Central memory CD8-positive, alpha-beta T cell (primary cell): ENCODE measurements around the gene ATP5F1D.
"Not testable (repeated sequence)": the region's sequence is repeated elsewhere in the genome, so short reads cannot be mapped to it uniquely, and the experiment has no call there.

Experiments
- ATAC-seq: fragments of 150-1000 bp; cut with Tn5 transposase; replicated peaks from 2 replicates; pipeline ENCODE4 v1.10.0; 2022; ENCODE audit warnings: mild to moderate bottlenecking, moderate FRiP score, moderate number of reproducible peaks; ENCODE audit not compliant: poor library complexity, severe bottlenecking; ENCODE audit errors: extremely low read depth
- DNase-seq, 2 donors: peaks; one replicate each; pipeline ENCODE4 v3.0.0; 2021; ENCODE audit warnings: low spot score in 2 of 2
- H3K27ac Mint-ChIP-seq: one replicate; pipeline ENCODE4 v1.8.0; 2022; ENCODE audit warnings: low read depth, mild to moderate bottlenecking, moderate library complexity, mixed read lengths
- H3K27me3 Mint-ChIP-seq: one replicate; pipeline ENCODE4 v1.8.0; 2022; ENCODE audit warnings: mixed read lengths
- H3K36me3 Mint-ChIP-seq: one replicate; pipeline ENCODE4 v1.8.0; 2022; ENCODE audit warnings: mild to moderate bottlenecking, moderate library complexity, mixed read lengths; ENCODE audit not compliant: insufficient read depth
- H3K4me1 Mint-ChIP-seq: one replicate; pipeline ENCODE4 v1.8.0; 2022; ENCODE audit warnings: mixed read lengths
- H3K4me3 Mint-ChIP-seq: one replicate; pipeline ENCODE4 v1.8.0; 2022; ENCODE audit warnings: mild to moderate bottlenecking, moderate library complexity, mixed read lengths
- H3K9me3 Mint-ChIP-seq: one replicate; pipeline ENCODE4 v1.8.0; 2022; ENCODE audit warnings: mixed read lengths

Gene ATP5F1D

GRCh38 chr19:1241417-1242095 lies at the start of gene ATP5F1D:
TSS of gene ATP5F1D (plus strand) at chr19:1241751. CDS start at chr19:1241851, 100 bp downstream.
- Mint-ChIP-seq H3K27ac (peak within 1 kb of the TSS; percentile 93), H3K27me3 (peaks cover 12% of the 10 kb centered on the region), H3K9me3 (no peaks in the 10 kb centered on the region), H3K4me1 (peaks cover 21% of the 10 kb centered on the region), H3K36me3 (peaks cover 9% of the 10 kb centered on the region), H3K4me3 (peak within 1 kb of the TSS; percentile 87)
- ATAC-seq, result peak; percentile 59
- DNase-seq, result peak; percentile 80

DNA sequence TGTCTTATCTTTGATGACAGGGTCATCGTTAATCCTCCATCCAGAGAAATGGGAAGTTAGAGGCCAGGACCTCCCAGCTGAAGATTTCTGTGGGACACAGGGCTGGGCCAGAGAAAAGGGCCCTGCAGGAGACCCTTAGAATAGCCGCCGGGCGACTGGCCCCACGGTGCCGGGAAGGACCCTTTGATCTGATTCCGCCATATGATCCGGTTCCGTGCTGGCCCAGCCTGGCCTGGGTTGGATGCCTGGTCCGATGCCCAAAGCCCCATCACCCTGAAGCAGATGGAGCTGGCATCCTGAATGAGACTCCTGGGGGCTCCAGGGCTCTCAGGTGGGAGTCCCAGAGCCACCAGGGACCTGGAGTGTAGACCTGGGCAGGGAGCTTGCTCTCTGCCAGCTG lies 42.0 kb upstream of the ATP5F1D start:
- no peak overlapping the region for H3K4me3 Mint-ChIP-seq
- no peak overlapping the region for H3K27ac Mint-ChIP-seq
- H3K4me1 Mint-ChIP-seq, result peaks cover 10% of the 10 kb centered on the region
- ATAC-seq (no peak), DNase-seq (no peak)
- no peaks in the 10 kb centered on the region for H3K27me3 Mint-ChIP-seq
- H3K36me3 Mint-ChIP-seq, result peaks cover 1% of the 10 kb centered on the region
- no peaks in the 10 kb centered on the region for H3K9me3 Mint-ChIP-seq

GRCh38 chr19:1200614-1201013 lies 40.9 kb upstream of the ATP5F1D start:
- H3K9me3 Mint-ChIP-seq, H3K27me3 Mint-ChIP-seq, H3K36me3 Mint-ChIP-seq, H3K27ac Mint-ChIP-seq, H3K4me3 Mint-ChIP-seq, DNase-seq, ATAC-seq, H3K4me1 Mint-ChIP-seq: not testable (repeated sequence)

GRCh38 chr19:1205114-1206099 lies 36.1 kb upstream of the ATP5F1D start, which contains the start of gene STK11:
TSS of gene STK11 (plus strand) at chr19:1205778. CDS start at chr19:1206914, 1,136 bp downstream.
- Mint-ChIP-seq H3K36me3 (peaks cover 22% of the 10 kb centered on the region), H3K9me3 (no peaks in the 10 kb centered on the region), H3K4me3 (peak within 1 kb of the TSS; percentile 95), H3K27me3 (no peaks in the 10 kb centered on the region), H3K4me1 (peaks cover 33% of the 10 kb centered on the region), H3K27ac (peak within 1 kb of the TSS; percentile 93)
- DNase-seq, result peak; percentile 99 to 100
- peak; percentile 95 for ATAC-seq

GRCh38 chr19:1206150-1206863 lies 35.2 kb upstream of the ATP5F1D start:
- H3K4me3 Mint-ChIP-seq, result peak overlapping the region; percentile 95
- peaks cover 22% of the 10 kb centered on the region for H3K36me3 Mint-ChIP-seq
- ATAC-seq (no peak), DNase-seq (no peak)
- H3K4me1 Mint-ChIP-seq, result peaks cover 33% of the 10 kb centered on the region
- no peaks in the 10 kb centered on the region for H3K9me3 Mint-ChIP-seq
- peak overlapping the region; percentile 93 for H3K27ac Mint-ChIP-seq
- no peaks in the 10 kb centered on the region for H3K27me3 Mint-ChIP-seq

GRCh38 chr19:1206864-1207450 lies 34.6 kb upstream of the ATP5F1D start:
- H3K4me1 Mint-ChIP-seq, result peaks cover 33% of the 10 kb centered on the region
- peak overlapping the region; percentile 93 for H3K27ac Mint-ChIP-seq
- DNase-seq (no peak), ATAC-seq (peak; percentile 2)
- no peaks in the 10 kb centered on the region for H3K9me3 Mint-ChIP-seq
- H3K36me3 Mint-ChIP-seq, result peaks cover 22% of the 10 kb centered on the region
- peak overlapping the region; percentile 95 for H3K4me3 Mint-ChIP-seq
- no peaks in the 10 kb centered on the region for H3K27me3 Mint-ChIP-seq

- not testable (repeated sequence) for H3K27me3 Mint-ChIP-seq, ATAC-seq, H3K9me3 Mint-ChIP-seq, DNase-seq
- Mint-ChIP-seq H3K27ac (peak overlapping the region; percentile 93), H3K36me3 (peaks cover 24% of the 10 kb centered on the region), H3K4me1 (peaks cover 31% of the 10 kb centered on the region), H3K4me3 (peak overlapping the region; percentile 95)
Measured at GRCh38 chr19:1208830-1209229, 32.7 kb upstream of the ATP5F1D start.

- Mint-ChIP-seq H3K4me1 (peaks cover 36% of the 10 kb centered on the region), H3K36me3 (peaks cover 25% of the 10 kb centered on the region), H3K4me3 (peak overlapping the region; percentile 25), H3K27ac (no peak overlapping the region), H3K9me3 (no peaks in the 10 kb centered on the region), H3K27me3 (no peaks in the 10 kb centered on the region)
- DNase-seq (no peak), ATAC-seq (no peak)
Measured at GRCh38 chr19:1210227-1210538, 31.4 kb upstream of the ATP5F1D start.

GRCh38 chr19:1211494-1212234 lies 29.9 kb upstream of the ATP5F1D start:
- Mint-ChIP-seq H3K36me3 (peaks cover 24% of the 10 kb centered on the region), H3K9me3 (no peaks in the 10 kb centered on the region), H3K27me3 (no peaks in the 10 kb centered on the region), H3K4me3 (peak overlapping the region; percentile 29), H3K4me1 (peaks cover 34% of the 10 kb centered on the region), H3K27ac (no peak overlapping the region)
- DNase-seq (no peak), ATAC-seq (no peak)

DNA sequence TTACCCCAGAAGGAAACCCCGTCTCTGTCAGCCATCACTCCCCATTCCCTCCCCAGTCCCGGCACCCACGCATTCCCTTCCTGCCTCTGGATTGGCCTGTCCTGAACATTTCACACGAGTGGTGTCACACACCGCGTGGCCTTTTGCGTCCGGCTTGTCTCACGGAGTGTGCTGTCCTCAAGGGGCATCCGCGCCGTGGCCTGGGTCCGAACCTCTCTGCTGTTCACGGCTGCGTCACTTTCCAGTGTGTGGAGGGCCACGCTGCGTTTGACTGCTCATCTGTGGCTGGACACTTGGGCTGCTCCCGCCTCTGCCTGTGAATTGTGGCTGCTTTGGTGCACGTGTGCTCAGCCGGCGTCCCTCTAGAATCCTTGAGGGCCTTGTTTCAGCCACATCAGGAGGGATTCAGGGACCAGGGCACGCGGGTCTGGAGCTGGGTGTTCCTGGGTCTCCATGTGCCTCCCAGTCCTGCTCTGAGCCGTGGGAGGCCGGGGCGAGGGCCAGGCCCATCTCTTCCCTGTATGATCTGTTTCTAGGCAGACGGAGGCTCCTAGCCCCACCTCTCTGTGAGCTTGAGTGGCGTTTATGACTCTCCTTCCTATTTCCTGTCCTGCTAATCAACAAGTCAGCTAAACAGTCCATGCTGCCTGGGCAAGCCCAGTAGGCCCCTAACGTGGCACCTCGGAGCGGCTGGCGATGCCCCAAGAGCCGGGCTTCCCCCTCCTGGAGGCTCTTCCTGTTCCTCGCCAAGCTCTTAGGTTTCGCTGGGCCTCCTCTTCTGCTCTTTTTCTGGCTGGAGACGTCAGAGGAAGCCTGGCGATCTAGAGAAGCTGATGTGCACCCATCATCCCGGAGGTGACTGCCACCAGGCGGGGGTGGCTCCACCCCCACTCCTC lies 27.9 kb upstream of the ATP5F1D start:
- ATAC-seq, result peak; percentile 70
- Mint-ChIP-seq H3K9me3 (no peaks in the 10 kb centered on the region), H3K4me3 (peak overlapping the region; percentile 59), H3K4me1 (peaks cover 17% of the 10 kb centered on the region), H3K36me3 (peaks cover 10% of the 10 kb centered on the region), H3K27ac (peak overlapping the region; percentile 73), H3K27me3 (no peaks in the 10 kb centered on the region)
- no peak for DNase-seq

DNA sequence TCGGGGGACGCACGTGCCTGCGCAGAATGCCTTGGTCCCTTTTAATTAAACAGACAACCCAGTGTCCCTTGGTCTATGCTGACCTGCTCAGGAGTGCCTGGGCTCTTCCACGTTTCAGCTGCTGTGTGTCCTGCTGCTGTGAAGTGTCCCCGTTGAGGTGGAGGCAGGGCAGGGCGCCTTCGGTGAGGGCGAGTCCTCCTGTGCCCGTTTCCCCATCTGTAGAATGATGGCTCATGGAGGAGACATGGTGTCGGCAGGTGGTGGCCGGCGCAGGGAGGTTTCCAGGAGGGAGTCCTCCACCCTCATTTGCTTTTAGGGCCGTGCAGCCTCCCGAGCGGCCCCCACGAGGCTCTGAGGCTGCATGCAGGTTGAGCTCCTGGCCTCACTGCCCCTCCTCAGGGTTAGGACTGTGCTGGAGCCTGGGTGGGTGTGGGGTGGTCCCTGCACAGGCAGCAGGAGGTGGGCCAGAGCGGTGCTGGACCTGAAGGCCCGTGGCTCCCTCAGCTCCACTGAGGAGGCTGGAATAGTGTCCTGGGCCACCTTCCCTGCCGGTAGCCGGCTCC lies 27.2 kb upstream of the ATP5F1D start:
- H3K36me3 Mint-ChIP-seq, result peaks cover 9% of the 10 kb centered on the region
- no peaks in the 10 kb centered on the region for H3K27me3 Mint-ChIP-seq
- H3K27ac Mint-ChIP-seq, result peak overlapping the region; percentile 73
- peak overlapping the region; percentile 59 for H3K4me3 Mint-ChIP-seq
- ATAC-seq (no peak), DNase-seq (no peak)
- peaks cover 17% of the 10 kb centered on the region for H3K4me1 Mint-ChIP-seq
- H3K9me3 Mint-ChIP-seq, result no peaks in the 10 kb centered on the region
